Keratinocyte (primary cell): ENCODE data around the gene CLSTN2. TPM values are rescaled to one million over a fixed set of nuclear protein-coding genes. Genes with fewer than 3 reads are reported as not detected.

Experiments used
- DNase-seq: peaks from one replicate; pipeline ENCODE4 v3.0.0-alpha.2; 2011; ENCODE audit warnings: low read depth, missing footprints, low spot score
- FAIRE-seq: peaks from 2 replicates; lab custom pipeline; 2011; peaks lifted over from hg19 to GRCh38; lab: Jason Lieb, UNC
- H2AFZ ChIP-seq: 2 replicates; pipeline ENCODE4 v1.6.0; 2012; ENCODE audit warnings: low read length, control low read depth, inconsistent platforms; ENCODE audit not compliant: control insufficient read depth
- H3K27ac ChIP-seq: 2 replicates; pipeline ENCODE4 v1.5.1; 2011; ENCODE audit warnings: low read length; ENCODE audit not compliant: control insufficient read depth, insufficient read depth
- H3K27me3 ChIP-seq: 3 replicates; pipeline ENCODE4 v1.6.0; 2011; ENCODE audit warnings: low read length; ENCODE audit not compliant: control insufficient read depth, insufficient read depth; ENCODE audit errors: extremely low read depth
- H3K36me3 ChIP-seq, 2 experiments: 2 replicates in 1 of 2; 3 replicates in 1 of 2; pipeline ENCODE4 v1.5.1; 2011; ENCODE audit warnings: low read length in 2 of 2, mild to moderate bottlenecking in 1 of 2; ENCODE audit not compliant: control insufficient read depth in 2 of 2, insufficient read depth in 2 of 2; ENCODE audit errors: extremely low read depth in 1 of 2
- H3K4me1 ChIP-seq: 3 replicates; pipeline ENCODE4 v1.5.1; 2011; ENCODE audit warnings: low read length; ENCODE audit not compliant: control insufficient read depth, insufficient read depth; ENCODE audit errors: extremely low read depth
- H3K4me2 ChIP-seq: 3 replicates; pipeline ENCODE4 v1.6.0; 2011; ENCODE audit warnings: low read depth, low read length; ENCODE audit not compliant: control insufficient read depth, insufficient read depth; ENCODE audit errors: extremely low read depth
- H3K4me3 ChIP-seq, 3 experiments: fragments of 200-600 bp in 1 of 3; sonication (generic) in 1 of 3; 2 replicates in 2 of 3; 3 replicates in 1 of 3; pipeline ENCODE4 v1.5.1; 2011 to 2016; ENCODE audit warnings: low read length in 3 of 3, mild to moderate bottlenecking in 3 of 3, control low read depth in 2 of 3, inconsistent platforms in 1 of 3, low read depth in 1 of 3, mixed read lengths in 1 of 3, mixed run types in 1 of 3, moderate library complexity in 1 of 3; ENCODE audit not compliant: control insufficient read depth in 2 of 3, insufficient read depth in 2 of 3; ENCODE audit errors: extremely low read depth in 1 of 3
- H3K79me2 ChIP-seq: 2 replicates; pipeline ENCODE4 v1.6.0; 2012; ENCODE audit warnings: low read length; ENCODE audit not compliant: control insufficient read depth, insufficient read depth
- H3K9ac ChIP-seq: 3 replicates; pipeline ENCODE4 v1.6.0; 2011; ENCODE audit warnings: low read length; ENCODE audit not compliant: control insufficient read depth, insufficient read depth; ENCODE audit errors: extremely low read depth
- H3K9me1 ChIP-seq: 3 replicates; pipeline ENCODE4 v1.6.0; 2011; ENCODE audit warnings: low read length; ENCODE audit not compliant: control insufficient read depth, insufficient read depth; ENCODE audit errors: extremely low read depth
- H3K9me3 ChIP-seq: 2 replicates; pipeline ENCODE4 v1.5.1; 2012; ENCODE audit warnings: low read depth, low read length; ENCODE audit not compliant: control insufficient read depth
- H4K20me1 ChIP-seq: 3 replicates; pipeline ENCODE4 v1.6.0; 2011; ENCODE audit warnings: low read length; ENCODE audit not compliant: control insufficient read depth, insufficient read depth; ENCODE audit errors: extremely low read depth
- EZH2 ChIP-seq: IDR thresholded peaks from one replicate; pipeline ENCODE4 v1.6.1; 2012; ENCODE audit warnings: inconsistent platforms, mild to moderate bottlenecking, low read length, moderate library complexity
- dilution Hi-C: fragments of 300-500 bp; cut with MboI; formaldehyde crosslinking; loops from one replicate; pipeline ENCODE4 v1.7.0; 2020; ENCODE audit warnings: low sequenced_read_pairs; ENCODE audit not compliant: extremely low pct_ligation_motif_present
- polyA plus RNA-seq, 5 experiments: library from polyadenylated mRNA; depleted of rRNA in 3 of 5; stranded (reverse) in 3 of 5; stranded (forward) in 1 of 5; unstranded in 1 of 5; fragments of >200 nt; gene quantifications; 1 replicate in 1 of 5; 2 replicates in 3 of 5; 3 replicates in 1 of 5; pipeline versions ENCODE4 v1.2.1 to v1.2.3, GENCODE V29; 2011 to 2012; ENCODE audit warnings: missing spikeins in 2 of 5, low read depth in 1 of 5, low replicate concordance in 1 of 5
- TF ChIP-seq, protein P1 (sequence below), 3 experiments: IDR thresholded peaks in 1 of 3; conservative IDR thresholded peaks in 1 of 3; optimal IDR thresholded peaks in 1 of 3; 2 replicates in 2 of 3; 3 replicates in 1 of 3; pipeline versions ENCODE3 to v1.5.1; 2011; ENCODE audit warnings: low read length in 3 of 3, mild to moderate bottlenecking in 3 of 3, moderate library complexity in 2 of 3, control low read depth in 1 of 3, inconsistent platforms in 1 of 3; ENCODE audit not compliant: insufficient read depth in 2 of 3; ENCODE audit errors: extremely low read depth in 1 of 3

The CLSTN2 gene
- polyA plus RNA-seq, 1 donor (not counting 4 experiments of a cell fraction or from before 2014, with no cell fraction given) = 0.09 TPM

- no peak for FAIRE-seq
- Histone ChIP-seq H3K4me2 (no peak overlapping the region), H3K9me3 (no peaks in the 10 kb centered on the region), H4K20me1 (no peaks in the 10 kb centered on the region), H3K4me1 (no peaks in the 10 kb centered on the region), H3K27me3 (peaks cover 9% of the 10 kb centered on the region), H3K79me2 (no peaks in the 10 kb centered on the region), H2AFZ (no peak overlapping the region), H3K4me3 (no peak overlapping the region), H3K9me1 (no peaks in the 10 kb centered on the region), H3K9ac (no peak overlapping the region), H3K36me3 (no peaks in the 10 kb centered on the region), H3K27ac (no peak overlapping the region)
- no peak for TF ChIP-seq EZH2
- TF ChIP-seq, protein P1, sequence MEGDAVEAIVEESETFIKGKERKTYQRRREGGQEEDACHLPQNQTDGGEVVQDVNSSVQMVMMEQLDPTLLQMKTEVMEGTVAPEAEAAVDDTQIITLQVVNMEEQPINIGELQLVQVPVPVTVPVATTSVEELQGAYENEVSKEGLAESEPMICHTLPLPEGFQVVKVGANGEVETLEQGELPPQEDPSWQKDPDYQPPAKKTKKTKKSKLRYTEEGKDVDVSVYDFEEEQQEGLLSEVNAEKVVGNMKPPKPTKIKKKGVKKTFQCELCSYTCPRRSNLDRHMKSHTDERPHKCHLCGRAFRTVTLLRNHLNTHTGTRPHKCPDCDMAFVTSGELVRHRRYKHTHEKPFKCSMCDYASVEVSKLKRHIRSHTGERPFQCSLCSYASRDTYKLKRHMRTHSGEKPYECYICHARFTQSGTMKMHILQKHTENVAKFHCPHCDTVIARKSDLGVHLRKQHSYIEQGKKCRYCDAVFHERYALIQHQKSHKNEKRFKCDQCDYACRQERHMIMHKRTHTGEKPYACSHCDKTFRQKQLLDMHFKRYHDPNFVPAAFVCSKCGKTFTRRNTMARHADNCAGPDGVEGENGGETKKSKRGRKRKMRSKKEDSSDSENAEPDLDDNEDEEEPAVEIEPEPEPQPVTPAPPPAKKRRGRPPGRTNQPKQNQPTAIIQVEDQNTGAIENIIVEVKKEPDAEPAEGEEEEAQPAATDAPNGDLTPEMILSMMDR (optimal IDR thresholded peaks at IDR 0.05 in 1 of 3, IDR thresholded peaks at IDR 0.05 in 1 of 3, conservative IDR thresholded peaks at IDR 0.05 in 1 of 3; ENCODE audit: extremely low read depth in 1 of 3, insufficient read depth in 2 of 3, low read length in 3 of 3) = no peak
- no peak for DNase-seq
- dilution Hi-C loops = no loop called here
Observed at GRCh38 chr3:140134231-140134965, 199.4 kb downstream of the CLSTN2 start.

- Histone ChIP-seq H3K9me1 (no peaks in the 10 kb centered on the region), H3K4me1 (no peaks in the 10 kb centered on the region), H4K20me1 (no peaks in the 10 kb centered on the region), H3K27me3 (peaks cover 3% of the 10 kb centered on the region), H3K36me3 (no peaks in the 10 kb centered on the region), H3K27ac (no peak overlapping the region), H3K4me2 (no peak overlapping the region), H3K9ac (no peak overlapping the region), H3K4me3 (no peak overlapping the region), H3K79me2 (no peaks in the 10 kb centered on the region), H2AFZ (no peak overlapping the region), H3K9me3 (no peaks in the 10 kb centered on the region)
- dilution Hi-C loops = no loop called here
- no peak for DNase-seq
- no peak for FAIRE-seq
- TF ChIP-seq, protein P1 (optimal IDR thresholded peaks at IDR 0.05 in 1 of 3, IDR thresholded peaks at IDR 0.05 in 1 of 3, conservative IDR thresholded peaks at IDR 0.05 in 1 of 3; ENCODE audit: extremely low read depth in 1 of 3, insufficient read depth in 2 of 3, low read length in 3 of 3) = no peak
- no peak for TF ChIP-seq EZH2
Observed at GRCh38 chr3:140135461-140135860, 200.5 kb downstream of the CLSTN2 start.
